ENCODE measurements around the gene OSBPL10. TPM values are rescaled to one million over a fixed set of nuclear protein-coding genes. Genes with fewer than 3 reads are reported as not detected.

Gene OSBPL10
- total and polyA plus RNA-seq, 2 of the 8 experiments (the other 6 are each of a cell fraction or from before 2014, with no cell fraction given), result 26.2 to 86.7 TPM

DNA sequence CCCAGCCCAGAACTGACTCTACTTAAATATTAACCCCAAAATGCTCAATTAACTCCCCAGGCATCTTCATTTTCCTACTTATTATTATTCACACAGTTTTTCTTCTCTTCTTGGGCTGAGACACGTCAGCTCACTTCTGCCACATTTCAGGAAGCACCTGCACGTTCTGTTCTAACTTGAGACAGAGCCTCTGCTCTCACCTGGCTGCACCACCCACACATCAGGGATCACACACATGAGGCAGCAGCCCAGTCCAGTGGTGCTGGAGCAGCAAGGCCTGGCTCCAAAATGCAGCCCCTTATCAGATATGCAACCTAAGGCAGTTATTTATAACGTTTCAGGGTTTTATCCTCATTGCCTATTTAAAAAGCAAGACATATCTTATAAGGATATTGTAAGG, 127.5 kb downstream of the OSBPL10 start (continued):
- TF ChIP-seq CTBP2 (IDR thresholded peaks at IDR 0.05; ENCODE audit: borderline replicate concordance, insufficient read depth, insufficient read length, low read length), result no peak
- TF ChIP-seq EP300 (IDR thresholded peaks at IDR 0.05; ENCODE audit: borderline replicate concordance in 1 of 2, low read depth in 2 of 2, low read length in 2 of 2), result no peak
